ENCODE results near the gene COBL. TPM values are rescaled to one million over a fixed set of nuclear protein-coding genes. Genes with fewer than 3 reads are reported as not detected.

COBL gene
- total and polyA plus RNA-seq, 2 of the 8 experiments (the other 6 are each of a cell fraction or from before 2014, with no cell fraction given): 13.8 to 40.4 TPM

DNA sequence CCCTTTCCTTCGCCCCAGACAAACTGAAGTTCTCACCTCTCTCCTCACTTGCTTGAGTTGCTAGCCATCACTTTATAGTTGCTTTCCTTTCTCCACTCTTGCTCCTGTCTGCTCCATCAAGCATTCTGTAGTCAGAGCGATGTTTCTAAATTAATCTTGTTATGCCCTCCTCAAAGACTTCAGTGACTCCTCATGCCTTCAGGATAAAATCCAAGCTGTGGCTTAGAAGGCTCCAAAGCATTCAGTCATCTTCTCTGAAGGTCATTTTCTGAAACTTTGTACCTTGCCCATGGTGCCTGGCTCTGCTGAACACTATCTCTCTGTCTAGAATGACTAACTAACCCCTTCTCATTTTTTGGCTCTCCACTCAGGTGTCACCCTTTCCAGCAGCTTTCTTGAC is 311.5 kb downstream of the COBL start:
- no peak overlapping the region for H2BK5ac ChIP-seq (ENCODE audit: low read depth, low read length)
- H2BK120ac ChIP-seq (replicated peaks; ENCODE audit: low read depth, low read length): no peak overlapping the region
- no peak overlapping the region for H2BK15ac ChIP-seq (ENCODE audit: low read length)
- no peak overlapping the region for H3K4ac ChIP-seq (replicated peaks; ENCODE audit: insufficient read length, low read depth, low read length)
- H3K4me2 ChIP-seq (ENCODE audit: insufficient read depth in 1 of 2, low read depth in 2 of 2, low read length in 2 of 2): no peak overlapping the region
- no peaks in the 10 kb centered on the region for H3K27me3 ChIP-seq (replicated peaks in 1 of 4; ENCODE audit: control insufficient read depth in 3 of 4, extremely low read depth in 1 of 4, insufficient read depth in 3 of 4, low read length in 3 of 4)
- FAIRE-seq (no peak), DNase-seq (ENCODE audit: low read depth in 1 of 2, low spot score in 2 of 2) (no peak)
- H2BK20ac ChIP-seq (ENCODE audit: low read length): no peak overlapping the region
- no peak overlapping the region for H4K8ac ChIP-seq (ENCODE audit: extremely low read depth, insufficient read depth, low read length)
- H2AFZ ChIP-seq (ENCODE audit: low read length): no peak overlapping the region
- no peak overlapping the region for H3K9ac ChIP-seq (replicated peaks in 1 of 4; ENCODE audit: extremely low read depth in 1 of 4, low read depth in 3 of 4, low read length in 3 of 4)
- WGBS, 2 experiments (ENCODE audit: extremely low coverage in 1 of 2, insufficient coverage in 1 of 2, insufficient read length in 1 of 2, insufficient replicate concordance in 2 of 2, low coverage in 1 of 2, low lambda C conversion rate in 2 of 2, missing lambda C conversion rate in 1 of 2): 94% methylated on average over 2 of the region's 2 CpGs; no CpG with 5 or more reads in 1 of the 2 experiments
- no peaks in the 10 kb centered on the region for H3K79me1 ChIP-seq (ENCODE audit: low read depth, low read length)
- POLR2A ChIA-PET (ENCODE audit: partially characterized antibody): no interaction called here
- no peaks in the 10 kb centered on the region; the same call in 1 of the 2 replicates for H3K23me2 ChIP-seq (ENCODE audit: low read depth, low read length)
- H3K18ac ChIP-seq (ENCODE audit: extremely low read depth, low read length): no peak overlapping the region
- H3K4me1 ChIP-seq (replicated peaks in 1 of 4; ENCODE audit: control insufficient read depth in 3 of 4, insufficient read depth in 4 of 4, low read length in 3 of 4): no peaks in the 10 kb centered on the region
- no peak overlapping the region for H3K27ac ChIP-seq (ENCODE audit: low read depth, low read length)
- no peak overlapping the region for H4K91ac ChIP-seq (replicated peaks; ENCODE audit: insufficient read length, low read length)
- no peaks in the 10 kb centered on the region for H3K36me3 ChIP-seq (ENCODE audit: control insufficient read depth in 2 of 4, insufficient read depth in 4 of 4, low read length in 3 of 4)
- H3K23ac ChIP-seq (ENCODE audit: insufficient read length): no peak overlapping the region
- TF ChIP-seq HDAC6 (IDR thresholded peaks at IDR 0.05; ENCODE audit: low read depth, low read length): no peak
- H3K9me3 ChIP-seq (ENCODE audit: insufficient read depth in 2 of 2, low read depth in 1 of 2, low read length in 1 of 2): no peaks in the 10 kb centered on the region
- H3K79me2 ChIP-seq (ENCODE audit: control insufficient read depth in 1 of 2, insufficient read depth in 2 of 2, low read length in 2 of 2): no peaks in the 10 kb centered on the region
- H2BK12ac ChIP-seq (ENCODE audit: low read depth, low read length): no peak overlapping the region
- H3K4me3 ChIP-seq (ENCODE audit: extremely low read depth in 1 of 4, insufficient read depth in 2 of 4, low read depth in 3 of 4, low read length in 4 of 4): no peak overlapping the region
- no peak overlapping the region for H2AK5ac ChIP-seq (ENCODE audit: low read depth, low read length)
- H4K20me1 ChIP-seq (replicated peaks in 1 of 2; ENCODE audit: control insufficient read depth in 1 of 2, insufficient read depth in 2 of 2, low read length in 2 of 2): no peaks in the 10 kb centered on the region
- H3K14ac ChIP-seq (ENCODE audit: insufficient read length): no peak overlapping the region
- CTCF ChIA-PET (ENCODE audit: partially characterized antibody): interaction anchor here (0.7 to 3.3 kb wide), 6 partner anchors 10 to 411 kb away, joined by 3 to 12 read pairs (median 3); no protein-coding TSS in a partner anchor
- H4K5ac ChIP-seq (ENCODE audit: insufficient read length, low read depth, low read length): no peak overlapping the region
- H3K56ac ChIP-seq (replicated peaks; ENCODE audit: insufficient read length, low read depth, low read length): no peak overlapping the region
